NCI-H1105 (cell line): ENCODE data around the gene SPRN.

ENCODE experiments used
- DNase-seq: peaks from one replicate; lab custom pipeline; 2025; lab: John Stamatoyannopoulos, UW

SPRN gene

GRCh38 chr10:133405844-133406527 lies 18.4 kb downstream of the SPRN start:
- DNase-seq, result no peak

- no peak for DNase-seq
These were observed 19.2 kb downstream of the SPRN start for GRCh38 chr10:133405272-133405671.

GRCh38 chr10:133403784-133404183 lies 20.6 kb downstream of the SPRN start:
- no peak for DNase-seq

- no peak for DNase-seq
These were observed 21.1 kb downstream of the SPRN start for GRCh38 chr10:133403359-133403758.

GRCh38 chr10:133401981-133402725 lies 22.3 kb downstream of the SPRN start:
- no peak for DNase-seq

GRCh38 chr10:133401500-133401899 lies 22.9 kb downstream of the SPRN start:
- DNase-seq, result no peak

- DNase-seq, result no peak
These were observed 23.6 kb downstream of the SPRN start for GRCh38 chr10:133400624-133401424.

- no peak for DNase-seq
These were observed 25.3 kb downstream of the SPRN start for GRCh38 chr10:133399123-133399601.

GRCh38 chr10:133397938-133398337 lies 26.5 kb downstream of the SPRN start:
- no peak for DNase-seq

- DNase-seq, result no peak
These were observed 28.3 kb downstream of the SPRN start for GRCh38 chr10:133396035-133396624.

GRCh38 chr10:133394801-133395221 lies 29.6 kb downstream of the SPRN start:
- no peak for DNase-seq

GRCh38 chr10:133394064-133394663 lies 30.3 kb downstream of the SPRN start, which contains the start of gene MTG1:
TSS of gene MTG1 (plus strand) at chr10:133394157. CDS start at chr10:133394221, 64 bp downstream.
- peak; percentile 82 for DNase-seq

GRCh38 chr10:133393401-133394063 lies 30.9 kb downstream of the SPRN start:
- no peak for DNase-seq

GRCh38 chr10:133391761-133392518 lies 32.5 kb downstream of the SPRN start:
- no peak for DNase-seq

- DNase-seq, result no peak
These were observed 33.2 kb downstream of the SPRN start for GRCh38 chr10:133391249-133391635.

GRCh38 chr10:133390597-133391248 lies 33.7 kb downstream of the SPRN start:
- no peak for DNase-seq

- DNase-seq, result no peak
These were observed 35.2 kb downstream of the SPRN start for GRCh38 chr10:133388973-133389818.

GRCh38 chr10:133388236-133388972 lies 36.0 kb downstream of the SPRN start:
- DNase-seq, result no peak
